WERI-Rb-1 (cell line): ENCODE measurements around the gene RAD51B.

ENCODE experiments used
- DNase-seq: peaks from one replicate; pipeline ENCODE4 v3.0.0-alpha.2; 2020
- H3K27ac ChIP-seq: fragments of 250-450 bp; sonication (Bioruptor Pico); 2 replicates; pipeline ENCODE4 v1.5.1; 2020; ENCODE audit warnings: mild to moderate bottlenecking, moderate library complexity
- H3K27me3 ChIP-seq: fragments of 250-450 bp; sonication (Bioruptor Pico); 2 replicates; pipeline ENCODE4 v1.5.1; 2021; ENCODE audit warnings: mild to moderate bottlenecking, low read depth, moderate library complexity; ENCODE audit not compliant: insufficient read depth, severe bottlenecking
- H3K36me3 ChIP-seq: fragments of 250-450 bp; sonication (Bioruptor Pico); 2 replicates; pipeline ENCODE4 v1.5.1; 2020; ENCODE audit warnings: mild to moderate bottlenecking, moderate library complexity
- H3K4me3 ChIP-seq: 2 replicates; pipeline ENCODE4 v1.5.1; 2011; ENCODE audit warnings: low read depth, mild to moderate bottlenecking, control low read depth, low read length
- H3K9me3 ChIP-seq: fragments of 250-450 bp; sonication (Bioruptor Pico); 2 replicates; pipeline ENCODE4 v1.5.1; 2021; ENCODE audit warnings: mild to moderate bottlenecking, moderate library complexity; ENCODE audit not compliant: severe bottlenecking
- CTCF ChIP-seq: IDR thresholded peaks from 2 replicates; pipeline ENCODE4 v1.5.1; 2011; ENCODE audit warnings: low read depth, mild to moderate bottlenecking, control low read depth, inconsistent platforms, low read length

Gene RAD51B

DNA sequence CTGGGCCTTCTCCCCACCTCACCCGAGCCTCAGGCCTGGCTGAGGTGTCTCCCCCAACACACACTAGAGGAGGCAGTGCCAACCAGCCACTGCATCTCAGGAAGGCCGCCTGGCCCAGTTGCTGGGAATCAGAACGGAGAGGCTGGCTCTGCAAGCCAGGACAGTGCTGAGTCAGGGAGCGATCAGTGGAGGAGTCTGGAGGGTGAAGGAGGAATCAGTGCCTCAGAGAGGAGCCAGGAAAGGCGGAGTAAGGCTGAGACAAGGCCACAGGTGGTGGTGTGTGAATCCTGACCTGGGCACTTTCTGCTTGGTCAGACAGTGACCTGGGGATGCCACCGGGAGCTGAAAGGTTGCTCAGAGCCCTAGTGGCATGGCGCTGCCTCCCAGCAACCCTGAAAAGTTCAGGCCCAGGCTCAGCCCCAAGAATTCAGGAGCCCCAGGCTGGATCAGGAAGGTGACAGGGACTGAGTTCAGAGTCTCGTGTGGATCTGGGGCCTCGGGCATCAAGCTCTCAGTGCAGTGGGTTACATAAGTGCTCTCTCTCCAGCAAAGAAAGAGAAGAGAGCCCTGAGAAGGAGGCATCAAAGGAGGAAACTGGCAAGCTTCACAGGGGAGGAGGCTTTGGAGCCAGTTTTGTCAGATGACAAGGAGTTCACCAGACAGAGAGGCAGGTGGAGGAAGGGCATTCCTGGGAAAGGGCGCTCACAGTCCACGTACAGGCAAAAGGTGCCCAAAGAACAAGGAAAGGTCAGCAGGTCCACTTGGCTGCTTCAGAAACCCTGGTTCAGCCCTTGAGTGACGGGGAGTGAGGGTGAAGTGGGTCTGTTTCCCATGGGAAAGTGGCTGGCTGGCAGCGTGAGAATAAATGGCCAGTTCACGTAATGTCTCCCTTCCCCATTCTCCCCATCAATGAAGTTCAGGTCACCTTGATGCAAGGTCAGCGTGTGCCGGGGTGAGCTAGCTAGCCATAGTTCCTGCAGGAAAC lies 885.4 kb downstream of the RAD51B start:
- H3K27me3 ChIP-seq: no peaks in the 10 kb centered on the region
- DNase-seq: no peak
- H3K4me3 ChIP-seq: no peak overlapping the region
- no peaks in the 10 kb centered on the region for H3K36me3 ChIP-seq
- no peak overlapping the region for H3K27ac ChIP-seq
- H3K9me3 ChIP-seq: peaks cover 5% of the 10 kb centered on the region
- TF ChIP-seq CTCF: no peak

DNA sequence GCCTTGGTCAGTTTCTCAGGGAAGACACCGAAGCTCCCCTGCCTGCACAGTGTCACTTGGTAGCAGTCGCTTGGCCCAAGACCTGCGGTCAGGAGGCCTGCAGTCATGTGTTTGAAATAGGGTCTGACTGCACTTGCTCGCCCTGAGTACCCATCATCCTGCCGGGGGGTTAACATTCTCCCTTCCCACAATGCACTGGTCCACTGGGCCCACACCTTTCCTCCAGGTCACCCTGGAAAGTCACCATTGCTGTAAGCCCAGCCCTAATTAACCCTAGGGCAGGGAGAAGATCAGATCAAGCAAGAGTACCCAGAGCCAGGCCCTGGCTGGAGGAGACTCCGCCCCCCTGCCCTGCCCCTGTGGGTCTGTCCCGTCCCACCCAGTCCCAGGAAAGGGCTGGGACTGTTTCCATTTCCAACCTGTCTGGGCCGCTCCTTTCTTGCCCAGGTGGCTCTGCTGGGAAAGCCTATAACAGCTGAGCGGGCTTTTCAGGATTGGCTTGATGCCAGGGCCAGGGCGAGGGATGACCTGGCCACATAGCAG lies 886.2 kb downstream of the RAD51B start:
- Histone ChIP-seq H3K27me3 (no peaks in the 10 kb centered on the region), H3K27ac (no peak overlapping the region), H3K9me3 (peaks cover under 1% of the 10 kb centered on the region), H3K4me3 (no peak overlapping the region), H3K36me3 (no peaks in the 10 kb centered on the region)
- no peak for DNase-seq
- TF ChIP-seq CTCF: no peak

- H3K4me3 ChIP-seq: no peak overlapping the region
- no peak overlapping the region for H3K27ac ChIP-seq
- H3K36me3 ChIP-seq: no peaks in the 10 kb centered on the region
- DNase-seq: no peak
- TF ChIP-seq CTCF: no peak
- H3K27me3 ChIP-seq: no peaks in the 10 kb centered on the region
- no peaks in the 10 kb centered on the region for H3K9me3 ChIP-seq
Observed at GRCh38 chr14:68707482-68707881, 887.9 kb downstream of the RAD51B start.

DNA sequence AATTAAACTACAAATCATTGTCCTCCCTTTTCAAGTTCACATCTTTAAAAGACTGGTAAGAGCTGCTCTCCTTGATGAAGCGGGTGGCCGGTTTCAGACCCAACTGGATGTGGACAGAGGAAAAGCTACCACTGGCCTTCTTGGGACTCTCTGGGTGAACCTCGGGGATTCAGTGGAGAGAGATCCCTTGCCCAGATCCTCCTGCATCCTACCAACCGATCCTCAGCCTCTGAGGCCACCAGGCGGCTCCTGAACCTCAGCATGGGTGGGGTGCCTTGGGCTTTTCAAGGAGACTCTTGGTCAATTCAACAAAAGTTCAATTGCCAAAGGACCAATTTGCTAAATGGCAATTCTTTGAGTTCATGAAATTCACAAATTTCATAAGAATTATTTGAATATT lies 888.8 kb downstream of the RAD51B start:
- no peak for TF ChIP-seq CTCF
- Histone ChIP-seq H3K27ac (no peak overlapping the region), H3K4me3 (no peak overlapping the region), H3K36me3 (no peaks in the 10 kb centered on the region), H3K9me3 (no peaks in the 10 kb centered on the region), H3K27me3 (no peaks in the 10 kb centered on the region)
- DNase-seq: no peak

DNA sequence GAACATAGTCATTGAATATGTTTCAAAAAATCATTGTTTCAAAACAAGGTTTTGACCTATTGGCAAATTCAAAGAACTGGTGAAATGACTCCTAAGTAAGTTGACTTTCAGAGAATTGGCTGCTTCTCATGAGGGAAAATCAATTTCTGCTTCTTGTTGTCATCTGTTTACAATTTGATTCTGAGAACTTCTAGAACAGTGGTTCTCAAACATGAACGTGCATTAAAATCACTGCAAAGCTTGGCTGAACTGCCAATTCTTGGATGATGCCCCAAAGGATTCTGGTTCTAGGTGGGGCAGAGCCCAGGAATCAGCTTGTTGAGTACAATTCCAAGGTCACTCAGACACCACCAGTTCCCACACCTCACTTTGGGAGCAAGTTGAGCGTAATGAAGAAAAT lies 889.4 kb downstream of the RAD51B start:
- no peaks in the 10 kb centered on the region for H3K36me3 ChIP-seq
- TF ChIP-seq CTCF: no peak
- no peak for DNase-seq

More for the DNA sequence above, 889.4 kb downstream of the RAD51B start:
- H3K4me3 ChIP-seq: no peak overlapping the region
- no peak overlapping the region for H3K27ac ChIP-seq
- no peaks in the 10 kb centered on the region for H3K27me3 ChIP-seq
- H3K9me3 ChIP-seq: no peaks in the 10 kb centered on the region
